Measurements from ENCODE around the gene RAP1GAP.

The RAP1GAP gene

GRCh38 chr1:21667348-21668231 lies 1.6 kb downstream of the RAP1GAP start:
- no peak for DNase-seq (ENCODE audit: low read depth, low spot score)
- no peak for TF ChIP-seq CTCF (IDR thresholded peaks at IDR 0.05; ENCODE audit: low read depth, low read length)
- no peak overlapping the region for H3K4me3 ChIP-seq (ENCODE audit: low read depth, low read length)
- in situ Hi-C loops (cut with HindIII; ENCODE audit: low sequenced_read_pairs) = no loop called here

- no peak for DNase-seq (ENCODE audit: low read depth, low spot score)
These were observed 2.4 kb downstream of the RAP1GAP start for GRCh38 chr1:21666576-21667320.

GRCh38 chr1:21665711-21666575 lies 3.2 kb downstream of the RAP1GAP start:
- no peak for DNase-seq (ENCODE audit: low read depth, low spot score)
- in situ Hi-C loops (cut with HindIII; ENCODE audit: low sequenced_read_pairs) = no loop called here
- no peak overlapping the region for H3K4me3 ChIP-seq (ENCODE audit: low read depth, low read length)
- TF ChIP-seq CTCF (IDR thresholded peaks at IDR 0.05; ENCODE audit: low read depth, low read length) = no peak

More at GRCh38 chr1:21666576-21667320, 2.4 kb downstream of the RAP1GAP start:
- in situ Hi-C loops (cut with HindIII; ENCODE audit: low sequenced_read_pairs) = no loop called here
- no peak for TF ChIP-seq CTCF (IDR thresholded peaks at IDR 0.05; ENCODE audit: low read depth, low read length)
- H3K4me3 ChIP-seq (ENCODE audit: low read depth, low read length) = no peak overlapping the region

DNA sequence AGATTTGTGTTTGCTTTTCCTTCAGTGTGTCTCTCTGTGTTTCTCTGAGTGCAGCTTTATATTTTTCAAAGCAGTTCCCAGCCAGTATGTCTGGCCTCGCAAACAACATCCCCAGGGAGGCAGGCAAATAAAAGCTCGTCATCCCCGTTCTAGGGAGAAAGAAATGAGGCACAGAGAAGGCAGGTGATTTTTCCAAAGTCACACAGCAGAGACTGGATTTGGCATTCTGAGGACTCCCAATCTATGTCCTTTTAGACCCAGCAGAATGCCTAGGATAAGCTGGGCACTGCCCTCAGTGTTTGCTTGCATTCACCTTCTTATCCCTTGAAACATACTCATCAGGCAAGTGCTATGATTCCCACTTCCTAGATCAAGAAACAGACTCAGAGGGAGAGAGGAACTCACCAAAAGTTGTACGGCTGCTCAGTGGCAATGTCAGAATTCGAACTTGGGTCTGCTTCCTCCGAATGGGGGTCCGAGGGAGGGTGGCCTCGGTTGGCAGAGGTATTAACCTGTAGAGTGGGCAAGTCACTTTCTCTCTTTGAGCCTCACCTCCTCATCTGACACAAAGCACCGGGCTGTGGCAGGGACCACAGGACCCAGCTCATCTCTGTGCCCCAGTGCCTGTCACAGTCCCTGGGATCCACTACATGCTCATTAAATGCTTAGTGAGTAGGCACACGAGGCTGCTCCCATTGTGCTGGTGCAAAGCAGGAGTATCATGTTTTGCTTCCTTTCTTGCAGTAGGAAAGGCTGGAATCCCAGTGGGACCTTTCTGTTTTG lies 4.2 kb downstream of the RAP1GAP start:
- in situ Hi-C loops (cut with HindIII; ENCODE audit: low sequenced_read_pairs) = no loop called here
- no peak for DNase-seq (ENCODE audit: low read depth, low spot score)
- no peak overlapping the region for H3K4me3 ChIP-seq (ENCODE audit: low read depth, low read length)
- no peak for TF ChIP-seq CTCF (IDR thresholded peaks at IDR 0.05; ENCODE audit: low read depth, low read length)

GRCh38 chr1:21663951-21664805 lies 5.0 kb downstream of the RAP1GAP start:
- H3K4me3 ChIP-seq (ENCODE audit: low read depth, low read length) = no peak overlapping the region
- no peak for DNase-seq (ENCODE audit: low read depth, low spot score)
- in situ Hi-C loops (cut with HindIII; ENCODE audit: low sequenced_read_pairs) = no loop called here
- no peak for TF ChIP-seq CTCF (IDR thresholded peaks at IDR 0.05; ENCODE audit: low read depth, low read length)
